ENCODE results near the gene SPSB3. TPM values are rescaled to one million over a fixed set of nuclear protein-coding genes. Genes with fewer than 3 reads are reported as not detected.

Gene SPSB3
- total RNA-seq, 2 experiments from 2014 or later = 31.1 to 33.0 TPM

DNA sequence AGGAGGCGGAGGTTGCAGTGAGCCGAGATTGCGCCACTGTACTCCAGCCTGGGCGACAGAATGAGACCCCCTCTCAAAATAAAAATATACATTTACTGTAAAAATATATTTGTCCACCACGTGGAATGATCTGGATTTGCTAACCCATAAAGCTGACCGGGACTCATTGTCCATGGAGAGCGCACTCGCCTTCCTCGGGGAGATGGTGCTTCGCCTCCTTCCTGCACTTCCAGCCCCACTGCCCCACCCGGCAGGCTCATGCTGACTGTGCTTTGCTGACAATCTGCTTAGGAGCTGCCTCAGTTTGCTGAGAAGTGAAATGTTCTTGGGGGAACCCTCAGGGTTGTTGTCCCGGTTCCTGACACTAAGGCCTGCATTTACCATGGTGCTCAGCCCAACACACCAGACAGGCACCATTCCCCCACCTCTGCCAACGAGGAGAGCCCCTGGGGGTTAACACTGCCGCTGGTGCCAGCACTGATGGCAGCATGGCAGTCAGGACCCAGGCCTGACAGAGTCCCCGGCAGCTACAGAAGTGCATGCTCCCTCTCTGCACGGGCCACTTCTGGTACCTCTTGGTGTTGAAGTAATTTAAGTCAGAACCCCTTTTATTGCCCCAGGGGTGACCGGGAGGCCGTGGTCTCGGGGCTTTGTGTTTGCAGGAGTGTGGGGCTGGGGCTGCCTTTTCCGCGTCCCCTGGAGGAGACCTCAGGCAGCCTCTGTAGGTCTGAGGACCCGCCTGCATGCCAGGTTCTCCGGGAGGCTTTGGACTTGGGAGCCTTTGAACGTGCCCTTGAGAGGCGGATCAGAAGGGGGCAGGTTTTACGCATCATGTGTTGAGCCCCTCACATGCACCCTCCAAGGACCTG, 2.8 kb upstream of the SPSB3 start:
- no peaks in the 10 kb centered on the region for H3K9me3 Mint-ChIP-seq (ENCODE audit: insufficient read depth)
- H3K4me3 Mint-ChIP-seq = peak overlapping the region; percentile 50
- ChIA-PET CTCF (no interaction called here), POLR2A (interaction anchor here (0.6 to 4.5 kb wide), 3 partner anchors 13 to 709 kb away, joined by 3 to 39 read pairs (median 3); partner anchors contain the start of genes EME2, MRPS34 and NME3)
- H3K27ac Mint-ChIP-seq = no peak overlapping the region
- H3K36me3 Mint-ChIP-seq (ENCODE audit: low read depth) = peaks cover 15% of the 10 kb centered on the region
- no peak for DNase-seq
- H3K27me3 Mint-ChIP-seq (ENCODE audit: low read depth) = no peaks in the 10 kb centered on the region
- ATAC-seq = no peak
- H3K4me1 Mint-ChIP-seq (ENCODE audit: low read depth) = peaks cover 31% of the 10 kb centered on the region

DNA sequence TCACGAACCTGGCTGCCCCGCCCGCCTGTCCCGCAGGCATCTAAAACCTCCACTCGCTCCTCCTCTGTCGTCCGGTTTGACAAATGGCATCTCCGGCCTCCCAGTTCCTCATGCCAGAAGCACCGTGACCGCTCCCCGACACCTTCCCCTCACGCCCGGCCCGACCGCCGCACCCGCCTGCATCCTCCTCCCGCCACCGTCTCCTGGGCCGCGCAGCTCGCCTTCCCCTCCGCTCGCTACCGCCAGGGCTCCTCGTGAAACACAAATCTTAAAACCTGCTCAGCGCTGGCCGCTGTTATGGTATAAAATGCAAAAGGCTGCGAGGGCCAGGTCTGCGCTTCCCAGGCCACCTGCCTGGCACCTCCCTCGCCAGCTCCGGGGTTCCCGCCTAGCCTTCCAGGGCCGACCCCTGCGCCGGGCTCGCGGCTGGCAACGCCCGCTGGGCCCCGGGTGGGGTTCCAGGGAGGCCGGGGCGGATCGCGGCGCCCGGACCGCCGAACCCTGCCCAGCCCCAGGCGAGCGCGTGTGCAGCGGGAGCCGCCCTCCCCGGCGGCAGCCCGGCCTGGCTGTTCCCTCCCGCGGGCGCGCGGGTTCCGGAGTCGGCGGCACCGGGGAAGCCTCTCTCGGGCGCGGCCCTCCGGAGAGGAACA, 488 bp downstream of the SPSB3 start:
- Mint-ChIP-seq H3K27ac (peak overlapping the region; percentile 88), H3K9me3 (ENCODE audit: insufficient read depth) (no peaks in the 10 kb centered on the region), H3K4me1 (ENCODE audit: low read depth) (peaks cover 33% of the 10 kb centered on the region), H3K27me3 (ENCODE audit: low read depth) (no peaks in the 10 kb centered on the region), H3K36me3 (ENCODE audit: low read depth) (peaks cover 11% of the 10 kb centered on the region), H3K4me3 (peak overlapping the region; percentile 92)
- ChIA-PET CTCF (interaction anchor here (0.8 to 2.8 kb wide), 8 partner anchors 9 to 473 kb away, joined by 3 to 41 read pairs (median 6); partner anchors contain the start of genes EME2, IFT140, MAPK8IP3 and MRPS34), POLR2A (interaction anchor here (0.6 to 4.5 kb wide), 7 partner anchors 10 to 360 kb away, joined by 3 to 39 read pairs (median 5); partner anchors contain the start of genes EME2, FAHD1, HAGH and MAPK8IP3)
- DNase-seq (peak; percentile 63), ATAC-seq (peak; percentile 3)

DNA sequence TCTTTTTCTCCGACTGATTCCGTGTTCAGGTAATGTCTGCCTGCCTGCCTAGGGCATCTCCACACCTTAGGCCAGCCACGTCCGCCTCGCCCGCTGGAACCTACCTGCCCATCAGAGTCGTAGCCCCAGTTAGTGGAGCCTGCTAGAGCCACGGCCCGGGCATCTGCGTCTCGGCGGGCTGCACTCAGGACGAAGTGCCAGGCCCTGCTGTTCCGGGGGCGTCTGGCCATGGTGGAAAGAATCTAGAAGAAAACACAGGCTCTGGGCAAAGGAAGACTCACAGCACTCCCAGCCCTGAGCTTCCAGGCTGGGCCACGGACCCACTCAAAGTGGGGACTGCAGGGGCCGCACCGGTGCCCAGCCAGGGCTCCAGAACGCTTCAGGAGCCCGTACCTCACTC, 1.1 kb downstream of the SPSB3 start:
- CTCF ChIA-PET = interaction anchor here (2.8 kb wide), 1 partner anchor 8 kb away, joined by 41 read pairs; the partner anchor contains the start of genes EME2, MRPS34 and NME3
- H3K4me3 Mint-ChIP-seq = peak overlapping the region; percentile 87
- H3K27ac Mint-ChIP-seq = peak overlapping the region; percentile 88
- ATAC-seq (no peak), DNase-seq (no peak)
- H3K4me1 Mint-ChIP-seq (ENCODE audit: low read depth) = peaks cover 33% of the 10 kb centered on the region
- POLR2A ChIA-PET = interaction anchor here (0.6 to 4.5 kb wide), 3 partner anchors 9 to 359 kb away, joined by 3 to 39 read pairs (median 3); partner anchors contain the start of genes EME2, MRPS34, NME3 and NTHL1
- H3K36me3 Mint-ChIP-seq (ENCODE audit: low read depth) = peaks cover 13% of the 10 kb centered on the region
- no peaks in the 10 kb centered on the region for H3K27me3 Mint-ChIP-seq (ENCODE audit: low read depth)
- H3K9me3 Mint-ChIP-seq (ENCODE audit: insufficient read depth) = no peaks in the 10 kb centered on the region

DNA sequence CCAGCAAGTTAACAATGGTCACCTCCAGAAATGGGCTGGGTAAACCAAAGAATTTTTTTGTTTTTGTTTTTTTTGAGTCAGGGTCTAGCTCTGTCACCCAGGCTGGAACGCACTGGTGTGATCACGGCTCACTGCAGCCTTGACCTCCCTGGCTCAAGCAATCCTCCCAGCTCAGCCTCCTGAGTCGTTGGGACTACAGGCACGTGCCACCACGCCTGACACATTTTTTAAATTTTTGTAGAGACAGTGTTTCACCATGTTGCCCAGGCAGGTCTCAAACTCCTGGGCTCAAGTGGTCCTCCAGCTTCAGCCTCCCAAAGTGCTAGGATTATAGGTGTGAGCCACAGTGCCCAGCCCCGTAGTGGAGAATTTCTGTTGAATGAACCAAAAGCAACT, 1.7 kb downstream of the SPSB3 start:
- ChIA-PET CTCF (no interaction called here), POLR2A (interaction anchor here (0.8 to 4.5 kb wide), 3 partner anchors 9 to 75 kb away, joined by 4 to 39 read pairs (median 6); partner anchors contain the start of genes EME2, MAPK8IP3, MRPS34 and NME3)
- no peak overlapping the region for H3K4me3 Mint-ChIP-seq
- ATAC-seq (no peak), DNase-seq (no peak)
- peaks cover 33% of the 10 kb centered on the region for H3K4me1 Mint-ChIP-seq (ENCODE audit: low read depth)
- no peak overlapping the region for H3K27ac Mint-ChIP-seq
- H3K27me3 Mint-ChIP-seq (ENCODE audit: low read depth) = no peaks in the 10 kb centered on the region
- H3K9me3 Mint-ChIP-seq (ENCODE audit: insufficient read depth) = no peaks in the 10 kb centered on the region
- peaks cover 12% of the 10 kb centered on the region for H3K36me3 Mint-ChIP-seq (ENCODE audit: low read depth)

DNA sequence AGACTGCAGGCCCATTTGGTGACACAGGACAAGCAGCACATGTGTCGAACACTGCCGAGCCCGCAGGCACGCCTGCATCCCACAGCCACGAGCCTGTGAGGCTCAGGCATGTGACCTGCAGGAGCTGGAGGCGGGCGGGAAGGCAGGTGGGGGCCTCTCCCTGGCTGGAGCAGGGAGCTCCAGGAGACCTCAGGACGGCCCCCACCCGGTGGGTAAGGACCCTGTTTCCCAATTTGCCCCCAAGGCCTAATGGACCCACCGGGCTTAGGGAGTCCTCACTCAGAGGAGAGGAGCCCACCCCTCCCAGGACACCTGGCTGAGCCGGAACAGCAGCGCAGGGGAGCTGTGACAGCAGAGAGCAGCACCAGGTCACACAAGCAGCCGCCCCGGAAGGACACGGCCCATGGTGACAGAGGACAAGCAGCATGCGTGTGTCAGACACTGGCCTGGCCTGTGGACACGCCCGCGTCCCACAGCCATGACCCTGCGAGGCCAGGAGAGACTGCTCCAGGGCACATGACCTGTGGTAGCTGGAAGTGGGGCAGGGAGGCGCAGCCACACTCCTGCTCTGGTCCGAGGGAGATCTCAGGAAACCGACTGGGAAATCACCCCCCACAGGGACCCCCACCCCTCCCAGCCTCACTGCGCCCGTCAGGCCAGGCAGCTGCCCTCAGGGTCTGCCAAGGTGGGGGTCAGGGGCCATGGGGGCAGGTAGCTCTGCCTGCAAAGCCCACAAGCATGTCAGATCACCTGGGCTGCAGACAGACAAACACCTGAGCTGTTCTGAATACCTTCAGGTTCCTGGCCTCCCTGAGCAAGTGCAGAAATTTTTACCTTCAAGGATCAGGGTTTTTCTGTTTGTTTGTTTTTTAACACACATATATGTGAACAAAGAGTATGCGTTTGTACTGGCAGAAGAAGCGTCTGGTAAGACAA, 2.4 kb downstream of the SPSB3 start:
- Mint-ChIP-seq H3K9me3 (ENCODE audit: insufficient read depth) (no peaks in the 10 kb centered on the region), H3K27ac (no peak overlapping the region), H3K27me3 (ENCODE audit: low read depth) (no peaks in the 10 kb centered on the region), H3K4me1 (ENCODE audit: low read depth) (peaks cover 29% of the 10 kb centered on the region), H3K36me3 (ENCODE audit: low read depth) (peaks cover 9% of the 10 kb centered on the region), H3K4me3 (peak overlapping the region; percentile 5)
- ChIA-PET POLR2A (interaction anchor here (0.8 to 1.0 kb wide), 2 partner anchors 8 to 74 kb away, joined by 4 to 6 read pairs; partner anchors contain the start of gene MAPK8IP3), CTCF (no interaction called here)
- no peak for ATAC-seq
- DNase-seq = no peak

DNA sequence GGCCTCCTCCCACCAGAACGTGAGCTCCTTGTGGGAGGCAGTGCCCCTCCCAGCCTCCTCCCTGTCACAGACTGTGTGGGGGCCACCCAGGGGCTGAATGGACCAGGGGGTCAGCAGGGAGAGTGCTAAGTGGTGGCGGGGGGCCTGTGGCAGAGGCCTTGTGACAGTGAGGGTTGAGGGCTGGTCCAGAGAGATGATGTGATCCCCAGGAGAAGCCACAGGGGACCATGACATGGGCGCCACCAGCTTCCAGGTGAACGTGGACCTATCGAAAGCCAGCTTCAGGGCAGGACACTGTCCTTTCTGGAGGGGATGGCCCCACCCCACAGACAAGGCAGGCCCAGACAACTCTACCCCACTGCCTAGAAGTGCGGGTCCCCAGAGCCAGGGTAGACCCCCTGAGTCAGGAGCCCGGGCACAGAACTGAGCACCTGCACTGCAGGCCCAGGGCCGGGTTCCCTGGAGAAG, 3.1 kb downstream of the SPSB3 start:
- no peak overlapping the region for H3K27ac Mint-ChIP-seq

DNA sequence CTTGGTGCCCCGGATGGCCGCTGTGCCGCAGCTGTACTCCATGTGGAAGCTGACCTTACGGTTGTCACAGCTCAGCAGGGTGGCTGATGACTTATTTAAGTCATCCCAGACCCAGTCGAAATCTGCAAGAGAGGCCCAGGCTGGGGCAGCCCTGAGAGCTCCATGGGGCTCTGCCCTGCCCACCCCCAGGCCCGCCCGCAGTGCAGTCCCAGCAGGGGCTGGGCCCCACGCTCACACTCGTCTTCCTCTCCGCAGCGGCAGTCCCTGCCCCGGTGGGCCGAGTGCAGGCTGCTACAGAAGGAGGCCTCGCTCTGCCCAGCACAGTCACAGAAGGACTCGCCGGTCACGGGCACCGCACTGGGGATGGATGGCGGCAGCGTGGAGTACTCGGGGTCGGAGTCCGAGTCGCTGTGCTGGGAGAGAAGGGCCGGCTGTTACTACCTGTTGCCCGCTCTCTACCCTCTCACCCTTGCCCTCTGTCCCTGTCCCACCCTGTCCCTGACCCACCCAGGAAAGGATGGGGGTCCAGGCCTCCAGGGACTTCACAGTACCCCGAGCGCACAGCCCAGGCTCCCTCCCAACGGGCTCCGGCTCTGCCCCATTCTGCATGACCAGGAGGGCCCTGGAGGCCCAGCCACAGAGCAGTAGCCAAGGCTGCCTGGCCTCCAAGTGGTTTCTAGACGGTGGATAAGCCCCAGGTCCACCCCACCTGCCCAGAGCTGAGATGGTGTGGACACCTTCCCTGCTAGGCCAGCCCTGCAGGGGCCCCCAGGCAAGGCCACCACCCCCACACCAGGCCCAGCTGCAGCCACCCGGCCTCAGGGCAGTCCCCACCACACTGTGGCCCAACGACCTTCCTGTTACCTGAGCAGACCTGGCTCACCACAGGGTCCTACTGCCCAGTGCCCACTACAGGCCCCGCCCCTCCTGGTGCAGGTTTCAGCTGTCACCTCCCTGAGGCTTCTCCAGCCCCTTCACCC, 3.9 kb downstream of the SPSB3 start:
- Mint-ChIP-seq H3K4me3 (no peak overlapping the region), H3K36me3 (ENCODE audit: low read depth) (peaks cover 8% of the 10 kb centered on the region), H3K4me1 (ENCODE audit: low read depth) (peaks cover 26% of the 10 kb centered on the region), H3K27ac (no peak overlapping the region), H3K27me3 (ENCODE audit: low read depth) (no peaks in the 10 kb centered on the region), H3K9me3 (ENCODE audit: insufficient read depth) (no peaks in the 10 kb centered on the region)
- ATAC-seq (no peak), DNase-seq (no peak)
- ChIA-PET POLR2A (no interaction called here), CTCF (no interaction called here)

More for the DNA sequence above, 3.1 kb downstream of the SPSB3 start:
- ATAC-seq (no peak), DNase-seq (no peak)
- no peaks in the 10 kb centered on the region for H3K27me3 Mint-ChIP-seq (ENCODE audit: low read depth)
- POLR2A ChIA-PET = no interaction called here
- H3K36me3 Mint-ChIP-seq (ENCODE audit: low read depth) = peaks cover 8% of the 10 kb centered on the region
- H3K4me1 Mint-ChIP-seq (ENCODE audit: low read depth) = peaks cover 33% of the 10 kb centered on the region
- CTCF ChIA-PET = no interaction called here
- no peaks in the 10 kb centered on the region for H3K9me3 Mint-ChIP-seq (ENCODE audit: insufficient read depth)
- H3K4me3 Mint-ChIP-seq = no peak overlapping the region

DNA sequence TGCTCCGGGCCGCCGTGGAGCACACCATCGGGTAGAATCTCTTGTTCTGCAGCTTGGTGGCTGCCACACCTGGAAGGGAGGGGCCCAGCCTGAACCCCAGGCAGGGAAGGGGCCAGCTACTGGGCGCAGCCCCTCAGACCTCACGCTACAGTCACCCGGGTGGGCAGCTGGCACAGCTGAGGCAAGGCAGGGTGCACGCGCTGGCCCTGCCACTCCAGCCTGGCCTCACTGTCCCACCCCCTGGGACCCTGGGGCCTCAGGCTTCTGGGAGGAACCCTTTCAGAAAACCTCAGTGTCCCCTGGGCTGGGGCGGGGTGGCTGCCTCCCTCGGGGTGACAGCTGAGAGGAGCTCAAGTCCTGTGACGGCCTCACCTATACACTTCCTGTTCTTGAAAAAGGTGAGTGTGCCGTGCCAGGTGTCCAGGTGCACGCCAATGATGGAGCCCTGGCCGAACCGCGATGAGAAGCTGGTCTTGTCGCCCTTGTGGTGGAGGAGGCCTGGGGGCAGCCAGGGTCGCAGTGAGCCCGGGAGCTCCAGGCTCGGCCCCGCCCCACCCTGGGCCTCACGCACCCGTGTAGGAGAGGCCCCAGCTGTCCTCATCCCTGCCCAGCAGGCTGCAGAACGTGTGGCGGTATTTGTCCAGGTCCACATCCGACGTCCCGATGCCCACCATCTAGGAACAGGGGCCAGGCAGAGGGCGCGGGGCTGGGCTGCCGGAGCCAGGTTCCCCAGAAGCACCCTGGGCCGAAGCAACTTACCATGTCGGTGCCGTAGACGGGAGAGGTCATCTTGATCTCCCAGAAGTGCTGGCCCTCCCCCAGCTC, 4.8 kb downstream of the SPSB3 start:
- Mint-ChIP-seq H3K36me3 (ENCODE audit: low read depth) (peaks cover 5% of the 10 kb centered on the region), H3K4me1 (ENCODE audit: low read depth) (peaks cover 22% of the 10 kb centered on the region), H3K9me3 (ENCODE audit: insufficient read depth) (no peaks in the 10 kb centered on the region), H3K27ac (no peak overlapping the region), H3K27me3 (ENCODE audit: low read depth) (no peaks in the 10 kb centered on the region), H3K4me3 (no peak overlapping the region)
- DNase-seq (no peak), ATAC-seq (no peak)
- ChIA-PET POLR2A (no interaction called here), CTCF (no interaction called here)

DNA sequence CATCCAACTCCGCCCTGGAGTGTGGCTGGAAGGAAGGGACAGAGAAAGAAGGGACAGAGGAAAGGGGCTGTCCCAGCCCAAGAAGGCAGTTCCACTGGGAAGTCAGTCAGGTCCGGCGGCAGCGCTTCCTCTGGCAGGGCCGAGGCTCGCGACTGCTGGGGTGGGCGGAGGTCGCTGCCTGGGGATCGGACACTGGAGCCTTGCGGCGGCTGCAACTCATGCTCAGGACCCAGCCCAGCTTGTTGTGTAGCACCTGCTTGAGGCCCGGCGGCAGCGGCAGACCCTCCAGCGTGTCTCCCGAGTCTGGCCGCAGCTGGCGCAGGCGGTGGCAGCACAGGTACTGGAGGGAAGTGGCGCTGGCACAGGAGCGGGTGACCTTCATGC, 5.4 kb downstream of the SPSB3 start:
- H3K27me3 Mint-ChIP-seq (ENCODE audit: low read depth) = no peaks in the 10 kb centered on the region
- H3K4me3 Mint-ChIP-seq = no peak overlapping the region
- CTCF ChIA-PET = no interaction called here
- POLR2A ChIA-PET = interaction anchor here (0.6 kb wide), 1 partner anchor 118 kb away, joined by 3 read pairs; no protein-coding TSS in a partner anchor
- no peak for ATAC-seq
- peaks cover 22% of the 10 kb centered on the region for H3K4me1 Mint-ChIP-seq (ENCODE audit: low read depth)
- DNase-seq = no peak
- no peak overlapping the region for H3K27ac Mint-ChIP-seq
- H3K36me3 Mint-ChIP-seq (ENCODE audit: low read depth) = peaks cover 11% of the 10 kb centered on the region
- H3K9me3 Mint-ChIP-seq (ENCODE audit: insufficient read depth) = no peaks in the 10 kb centered on the region

DNA sequence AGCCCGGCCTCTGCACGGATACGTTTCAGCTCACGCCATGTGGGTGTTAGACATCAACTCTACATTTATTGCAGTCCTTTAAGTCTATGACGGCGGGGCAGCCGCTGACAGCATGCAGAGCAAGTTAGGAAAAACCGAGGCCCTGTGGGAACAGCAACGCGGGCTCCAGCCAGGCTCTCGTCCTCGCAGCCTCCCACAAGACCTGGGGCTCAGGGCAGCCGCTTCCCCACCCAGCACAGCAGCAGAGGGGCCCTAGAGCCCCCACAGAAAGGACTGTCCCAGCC, 5.8 kb downstream of the SPSB3 start:
- DNase-seq = no peak
- POLR2A ChIA-PET = interaction anchor here (0.6 kb wide), 1 partner anchor 117 kb away, joined by 3 read pairs; no protein-coding TSS in a partner anchor
- no peak for ATAC-seq
- Mint-ChIP-seq H3K4me1 (ENCODE audit: low read depth) (peaks cover 22% of the 10 kb centered on the region), H3K27me3 (ENCODE audit: low read depth) (no peaks in the 10 kb centered on the region), H3K27ac (no peak overlapping the region), H3K4me3 (no peak overlapping the region), H3K9me3 (ENCODE audit: insufficient read depth) (no peaks in the 10 kb centered on the region), H3K36me3 (ENCODE audit: low read depth) (peaks cover 12% of the 10 kb centered on the region)
- CTCF ChIA-PET = no interaction called here
